SK-N-SH treated with all-trans-retinoic acid at 6 μM for 48 hours (cell line): ENCODE data around the gene AKAP6.

Source experiments
- BACH2 ChIP-seq: fragments of 250-450 bp; sonication (Bioruptor Pico); IDR thresholded peaks from 2 replicates; pipeline ENCODE4 v1.9.0; 2021; ENCODE audit warnings: mild to moderate bottlenecking, borderline replicate concordance
- CREB5 ChIP-seq: fragments of 250-450 bp; sonication (Bioruptor Pico); IDR thresholded peaks from 2 replicates; pipeline ENCODE4 v1.5.1; 2020; ENCODE audit warnings: low read depth, mild to moderate bottlenecking, moderate library complexity
- CSRNP3 ChIP-seq: fragments of 250-450 bp; sonication (Bioruptor Pico); IDR thresholded peaks from 2 replicates; pipeline ENCODE4 v1.5.1; 2021; ENCODE audit warnings: mild to moderate bottlenecking, moderate library complexity
- ESRRG ChIP-seq: fragments of 250-450 bp; sonication (Bioruptor Pico); IDR thresholded peaks from 2 replicates; pipeline ENCODE4 v1.6.1; 2021; ENCODE audit warnings: mild to moderate bottlenecking
- ISL1 ChIP-seq: fragments of 250-450 bp; sonication (Bioruptor Pico); IDR thresholded peaks from 2 replicates; pipeline ENCODE4 v2.1.2; 2022; ENCODE audit warnings: mild to moderate bottlenecking, moderate library complexity
- PATZ1 ChIP-seq: fragments of 250-450 bp; sonication (Bioruptor Pico); IDR thresholded peaks from 2 replicates; pipeline ENCODE4 v1.8.0; 2020; ENCODE audit warnings: mild to moderate bottlenecking, moderate library complexity, borderline replicate concordance
- TSHZ2 ChIP-seq: fragments of 250-450 bp; sonication (Bioruptor Pico); IDR thresholded peaks from 2 replicates; pipeline ENCODE4 v1.5.0; 2020; ENCODE audit warnings: mild to moderate bottlenecking, moderate library complexity
- ZNF70 ChIP-seq: fragments of 450-650 bp; formaldehyde crosslinking; IDR thresholded peaks from 2 replicates; pipeline ENCODE4 v1.5.0; 2020; ENCODE audit warnings: mild to moderate bottlenecking, moderate library complexity

- TF ChIP-seq ZNF70 (CRISPR knock-in tag) = no peak
- no peak for TF ChIP-seq BACH2
- no peak for TF ChIP-seq CSRNP3 (CRISPR knock-in tag)
- no peak for TF ChIP-seq ESRRG (CRISPR knock-in tag)
- no peak for TF ChIP-seq ISL1 (CRISPR knock-in tag)
- no peak for TF ChIP-seq TSHZ2 (CRISPR knock-in tag)
- no peak for TF ChIP-seq PATZ1 (CRISPR knock-in tag)
- no peak for TF ChIP-seq CREB5 (CRISPR knock-in tag)
Measured at GRCh38 chr14:32662211-32662610, 333.1 kb downstream of the AKAP6 start.
